Kidney epithelial cell (primary cell): Measurements from ENCODE around the gene MACROH2A1. TPM values are rescaled to one million over a fixed set of nuclear protein-coding genes. Genes with fewer than 3 reads are reported as not detected.

Source experiments
- DNase-seq: peaks from one replicate; pipeline ENCODE4 v3.0.0-alpha.2; 2010; ENCODE audit warnings: low read depth
- H3K27me3 ChIP-seq: 2 replicates; pipeline ENCODE4 v1.6.0; 2011; ENCODE audit warnings: low read length; ENCODE audit not compliant: control insufficient read depth, insufficient read depth
- H3K36me3 ChIP-seq: 2 replicates; pipeline ENCODE4 v1.5.1; 2011; ENCODE audit warnings: low read length; ENCODE audit not compliant: control insufficient read depth, insufficient read depth
- H3K4me3 ChIP-seq: 2 replicates; pipeline ENCODE4 v1.5.1; 2011; ENCODE audit warnings: low read depth, mild to moderate bottlenecking, control low read depth, low read length
- total RNA-seq: library from RNA; depleted of rRNA; stranded (reverse); fragments of >200 nt; gene quantifications from 2 replicates; pipeline ENCODE4 v1.2.3, GENCODE V29; 2015
- TF ChIP-seq, protein P1 (sequence below): IDR thresholded peaks from 2 replicates; pipeline ENCODE4 v1.5.1; 2011; ENCODE audit warnings: mild to moderate bottlenecking, moderate library complexity, low read length, control low read depth, inconsistent platforms; ENCODE audit not compliant: insufficient read depth, poor library complexity, severe bottlenecking

MACROH2A1 gene
- total RNA-seq, 1 donor from 2014 or later = 298 TPM

DNA sequence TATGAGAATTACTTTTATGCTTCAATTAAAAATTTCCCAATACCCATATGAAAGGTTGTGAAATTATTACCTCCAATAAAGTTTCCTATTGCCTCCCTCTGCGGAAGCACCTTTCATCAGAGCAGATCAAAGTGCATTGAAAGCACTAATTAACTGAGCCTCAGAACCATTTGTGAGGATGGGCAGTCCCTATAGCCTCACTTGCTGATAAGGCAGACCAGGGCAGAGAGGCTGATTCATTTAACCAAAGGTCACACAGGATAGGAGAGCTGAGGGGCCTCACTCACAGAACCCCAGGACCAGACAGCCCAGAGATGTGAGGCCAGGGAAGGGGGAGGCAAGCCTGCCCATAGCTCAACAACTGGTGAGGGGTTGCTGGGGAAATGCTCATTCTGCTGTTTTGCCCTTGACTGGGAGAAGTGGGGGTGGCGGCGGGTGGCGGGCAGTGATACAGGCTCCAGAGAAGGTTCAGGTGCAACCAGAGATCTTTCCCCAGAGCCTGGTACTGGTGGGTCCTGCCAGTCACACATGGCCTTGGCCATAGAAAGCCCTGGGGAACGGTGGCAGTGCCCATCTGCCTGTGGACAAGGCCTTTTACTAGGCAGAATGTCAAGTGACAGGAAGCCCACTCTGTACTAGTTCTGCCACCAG, 57.9 kb downstream of the MACROH2A1 start:
- TF ChIP-seq, protein P1, sequence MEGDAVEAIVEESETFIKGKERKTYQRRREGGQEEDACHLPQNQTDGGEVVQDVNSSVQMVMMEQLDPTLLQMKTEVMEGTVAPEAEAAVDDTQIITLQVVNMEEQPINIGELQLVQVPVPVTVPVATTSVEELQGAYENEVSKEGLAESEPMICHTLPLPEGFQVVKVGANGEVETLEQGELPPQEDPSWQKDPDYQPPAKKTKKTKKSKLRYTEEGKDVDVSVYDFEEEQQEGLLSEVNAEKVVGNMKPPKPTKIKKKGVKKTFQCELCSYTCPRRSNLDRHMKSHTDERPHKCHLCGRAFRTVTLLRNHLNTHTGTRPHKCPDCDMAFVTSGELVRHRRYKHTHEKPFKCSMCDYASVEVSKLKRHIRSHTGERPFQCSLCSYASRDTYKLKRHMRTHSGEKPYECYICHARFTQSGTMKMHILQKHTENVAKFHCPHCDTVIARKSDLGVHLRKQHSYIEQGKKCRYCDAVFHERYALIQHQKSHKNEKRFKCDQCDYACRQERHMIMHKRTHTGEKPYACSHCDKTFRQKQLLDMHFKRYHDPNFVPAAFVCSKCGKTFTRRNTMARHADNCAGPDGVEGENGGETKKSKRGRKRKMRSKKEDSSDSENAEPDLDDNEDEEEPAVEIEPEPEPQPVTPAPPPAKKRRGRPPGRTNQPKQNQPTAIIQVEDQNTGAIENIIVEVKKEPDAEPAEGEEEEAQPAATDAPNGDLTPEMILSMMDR = no peak

DNA sequence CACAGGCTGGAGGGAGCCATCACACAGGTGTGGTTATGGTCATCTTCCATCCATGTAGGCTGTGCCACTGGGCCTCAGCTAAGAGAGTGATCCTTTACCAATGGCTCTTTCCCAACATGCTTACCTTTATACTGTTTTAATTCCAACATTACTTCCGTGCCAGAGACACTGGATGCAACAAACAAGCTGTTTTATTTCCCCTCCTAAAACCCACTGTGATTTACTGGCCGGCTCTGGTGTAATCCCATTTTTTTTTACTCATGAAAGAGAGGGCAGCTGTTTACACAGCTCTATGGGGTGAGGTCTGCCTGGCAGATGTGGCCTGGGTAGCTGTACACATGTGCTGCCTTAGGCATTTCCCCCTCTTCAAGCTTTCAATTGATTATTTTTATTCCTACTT, 58.5 kb downstream of the MACROH2A1 start:
- no peak for DNase-seq
- Histone ChIP-seq H3K27me3 (no peaks in the 10 kb centered on the region), H3K4me3 (no peak overlapping the region), H3K36me3 (peaks cover 4% of the 10 kb centered on the region)
- TF ChIP-seq, protein P1 = no peak

More for the DNA sequence above, 57.9 kb downstream of the MACROH2A1 start:
- Histone ChIP-seq H3K27me3 (no peaks in the 10 kb centered on the region), H3K36me3 (peaks cover 4% of the 10 kb centered on the region), H3K4me3 (no peak overlapping the region)
- DNase-seq = no peak

DNA sequence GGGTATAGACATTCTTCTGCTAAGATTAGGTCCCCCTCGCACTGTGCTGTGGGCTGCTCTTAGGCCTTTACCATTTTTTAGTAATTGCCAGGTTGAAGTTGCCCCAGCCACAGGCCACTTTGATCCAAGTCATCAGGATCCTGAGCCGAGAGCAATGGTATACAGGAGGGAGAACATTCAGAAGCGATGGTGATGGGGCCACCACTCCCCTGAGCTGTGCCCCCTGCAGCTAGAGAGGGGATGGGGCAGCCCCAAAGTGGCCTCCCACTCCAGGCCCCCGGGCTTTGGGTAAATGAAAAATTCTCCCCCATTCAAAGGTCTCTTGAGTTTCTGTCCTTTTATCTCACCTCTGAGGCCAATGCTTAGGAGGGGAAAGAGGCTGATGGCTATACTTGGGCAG, 59.4 kb downstream of the MACROH2A1 start:
- DNase-seq = no peak
- Histone ChIP-seq H3K4me3 (no peak overlapping the region), H3K27me3 (no peaks in the 10 kb centered on the region), H3K36me3 (peaks cover 4% of the 10 kb centered on the region)
- TF ChIP-seq, protein P1 = no peak

DNA sequence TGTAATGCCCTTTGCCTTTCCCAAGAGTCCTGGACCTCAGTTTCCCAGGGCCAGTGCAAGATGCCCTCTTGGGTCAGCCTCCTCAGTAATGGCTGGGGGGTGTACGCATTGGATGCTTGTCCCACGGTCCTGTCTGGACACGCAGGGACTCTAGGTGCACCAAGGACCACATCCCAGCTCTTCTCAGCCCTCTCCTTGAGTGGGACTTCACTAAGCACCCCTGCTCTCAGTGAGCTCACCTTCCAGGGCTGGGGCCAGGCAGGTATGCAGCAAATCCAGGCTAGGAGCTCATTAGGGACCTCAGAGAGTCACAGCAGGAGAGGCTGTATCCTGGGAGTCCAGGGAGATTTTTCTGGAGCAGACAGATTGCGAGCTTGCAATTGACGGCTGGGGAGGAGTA, 59.8 kb downstream of the MACROH2A1 start:
- peaks cover 4% of the 10 kb centered on the region for H3K36me3 ChIP-seq
- H3K27me3 ChIP-seq = no peaks in the 10 kb centered on the region
- TF ChIP-seq, protein P1 = no peak
- no peak overlapping the region for H3K4me3 ChIP-seq
- DNase-seq = no peak

DNA sequence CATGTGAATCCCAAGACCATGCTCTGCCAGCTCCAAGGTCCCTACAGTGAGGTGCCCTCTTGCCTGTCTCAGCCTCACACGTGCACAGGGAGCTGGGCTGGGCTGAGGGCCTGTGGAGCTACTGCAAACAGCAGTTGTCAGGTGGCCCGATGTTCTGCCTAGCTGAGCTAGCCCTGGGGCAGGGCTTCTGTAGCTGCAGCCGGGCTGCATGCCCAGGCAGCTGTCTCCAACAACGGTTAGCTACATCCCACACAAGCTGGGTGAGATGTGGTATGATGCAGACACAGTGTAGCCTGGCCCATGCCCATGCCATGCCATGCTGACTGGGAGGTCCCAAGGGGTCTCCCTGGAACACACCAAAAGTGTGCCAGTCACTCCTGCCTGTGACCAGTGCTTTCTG, 62.0 kb downstream of the MACROH2A1 start:
- no peak for DNase-seq
- TF ChIP-seq, protein P1 = no peak
- no peaks in the 10 kb centered on the region for H3K27me3 ChIP-seq
- H3K4me3 ChIP-seq = no peak overlapping the region
- no peaks in the 10 kb centered on the region for H3K36me3 ChIP-seq
